NCI-H2081 (cell line): Measurements from ENCODE around the gene WNT2.

ENCODE experiments used
- DNase-seq, 2 experiments: peaks; one replicate each; lab custom pipeline; 2025; lab: John Stamatoyannopoulos, UW

WNT2 gene

DNA sequence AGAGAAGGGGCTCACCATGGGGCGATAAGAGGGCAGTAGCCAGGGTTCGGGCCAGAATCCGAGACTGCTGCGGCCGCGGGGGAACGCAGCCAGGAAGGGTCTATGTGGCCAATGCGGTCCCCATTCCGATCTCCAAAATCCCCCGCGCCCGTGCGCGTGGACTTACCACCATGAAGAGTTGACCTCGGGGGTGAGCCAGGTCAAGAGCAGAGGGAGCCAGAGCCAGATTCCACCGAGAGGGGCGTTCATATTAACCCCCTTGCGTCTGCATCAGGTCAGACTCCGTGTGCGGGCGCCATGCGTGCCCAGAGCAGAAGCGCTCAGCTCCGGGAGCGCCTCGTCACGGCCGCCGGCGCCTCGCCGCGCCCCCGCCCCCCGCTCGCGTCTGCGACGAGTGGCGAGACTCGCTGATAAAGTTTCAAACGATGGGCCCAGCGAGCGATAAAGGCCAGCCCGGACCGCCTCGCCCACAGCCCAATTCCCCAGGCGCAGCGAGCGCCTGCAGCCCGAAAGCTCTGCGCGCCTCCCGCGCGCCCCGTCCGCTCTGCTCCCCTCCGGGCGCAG is at the start of gene WNT2:
TSS of gene WNT2 (minus strand) at position 318 of the 564 bp plus-strand sequence. CDS start at position 249, 69 bp downstream.
- no peak for DNase-seq

DNA sequence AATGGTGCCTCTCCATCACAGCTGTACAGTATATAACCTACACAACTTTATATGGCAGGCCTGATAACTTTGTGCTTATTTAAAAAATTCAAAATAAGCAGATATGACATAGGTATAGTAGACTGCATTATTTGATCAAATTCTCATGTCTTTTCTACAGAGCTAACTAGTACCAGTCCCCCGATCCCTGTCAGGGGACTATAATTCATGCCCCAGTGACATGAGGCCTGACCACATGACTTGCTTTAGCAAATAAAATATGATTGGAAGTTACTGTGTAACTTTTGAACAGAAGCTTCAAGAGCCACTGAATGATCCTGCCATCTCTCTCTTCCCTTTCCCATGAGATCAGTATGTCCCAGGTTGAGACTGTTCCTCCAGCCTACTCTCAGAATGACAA is 49.2 kb upstream of the WNT2 start:
- DNase-seq: no peak

DNA sequence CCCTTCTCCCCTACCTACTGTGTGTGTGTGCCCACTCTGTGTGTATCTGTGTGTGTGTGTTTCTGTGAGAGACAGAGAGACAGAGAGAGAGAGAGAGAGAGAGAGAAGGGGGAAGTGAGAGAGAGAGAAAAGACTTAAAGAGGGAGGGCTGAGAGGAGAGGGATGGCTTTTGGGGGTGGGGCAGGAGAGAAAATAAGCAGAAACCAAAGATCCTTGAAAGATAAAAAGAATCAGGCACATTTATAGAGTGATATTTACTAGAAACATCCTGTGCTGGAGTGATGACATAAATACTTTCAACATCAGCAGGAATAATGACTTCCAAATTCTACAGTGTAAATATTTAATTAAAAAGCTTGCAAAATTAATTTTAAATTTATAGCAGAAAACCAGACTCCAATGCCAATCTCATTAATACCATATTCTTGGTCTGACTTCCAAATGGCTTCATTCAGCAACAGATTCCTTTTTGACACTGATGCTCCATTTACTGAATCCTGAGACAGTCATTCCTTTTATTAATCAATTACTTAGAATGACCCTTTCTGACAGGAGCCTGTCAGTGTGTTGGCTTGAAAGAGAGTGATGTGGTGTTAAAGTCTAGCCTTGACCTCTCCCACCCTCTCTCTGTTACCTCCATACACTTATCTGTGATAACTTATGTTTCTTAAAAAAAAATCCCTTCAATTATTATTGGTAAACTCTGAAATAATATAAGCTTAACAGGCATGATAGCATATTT is 41.7 kb upstream of the WNT2 start:
- DNase-seq: no peak

DNA sequence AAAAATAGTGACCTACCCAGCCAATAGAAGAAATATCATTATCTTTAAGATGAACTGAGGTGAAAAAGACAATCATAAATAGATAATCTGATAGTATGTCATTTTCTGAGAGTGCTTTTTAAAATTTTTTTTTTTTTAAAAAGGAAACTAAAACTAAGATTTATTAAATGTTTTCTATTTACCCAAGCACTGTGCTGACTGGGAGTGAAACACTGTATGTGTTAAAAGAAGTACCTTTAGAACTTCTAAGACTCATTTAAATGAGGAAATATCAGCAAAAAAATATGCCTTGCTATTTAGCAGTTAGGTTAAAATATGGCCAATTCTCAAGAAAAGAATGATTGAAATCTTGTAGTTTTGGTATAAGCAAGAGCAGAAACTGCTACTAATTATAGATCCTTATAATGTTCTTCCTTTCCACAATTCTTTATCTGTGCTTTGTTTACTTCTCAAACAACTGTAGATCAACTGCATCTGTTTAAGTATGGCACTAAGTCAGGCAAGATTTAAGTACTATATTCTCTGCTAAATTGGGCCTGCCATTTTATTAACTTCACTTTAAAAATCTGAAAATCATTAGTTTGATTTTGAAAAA is 39.5 kb upstream of the WNT2 start:
- no peak for DNase-seq

DNA sequence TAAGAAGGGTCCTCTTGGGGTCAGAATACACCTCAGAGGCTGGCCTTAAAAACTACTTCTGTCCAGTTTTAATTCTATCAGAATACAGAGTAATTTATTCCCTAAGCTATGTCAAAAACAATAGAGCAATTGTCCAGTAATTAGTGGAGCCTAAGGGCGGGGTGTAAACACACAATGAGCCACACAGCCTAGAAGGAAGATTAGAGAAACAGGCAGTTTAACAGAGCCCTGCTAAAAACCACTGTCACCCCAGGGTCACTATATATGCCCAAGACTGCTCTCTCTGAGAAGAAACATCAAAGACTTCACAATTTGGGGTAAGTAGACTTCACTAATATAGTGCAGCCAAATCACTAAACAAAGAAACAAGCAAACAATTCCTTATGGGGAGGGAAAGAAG is 27.2 kb upstream of the WNT2 start:
- DNase-seq: no peak

DNA sequence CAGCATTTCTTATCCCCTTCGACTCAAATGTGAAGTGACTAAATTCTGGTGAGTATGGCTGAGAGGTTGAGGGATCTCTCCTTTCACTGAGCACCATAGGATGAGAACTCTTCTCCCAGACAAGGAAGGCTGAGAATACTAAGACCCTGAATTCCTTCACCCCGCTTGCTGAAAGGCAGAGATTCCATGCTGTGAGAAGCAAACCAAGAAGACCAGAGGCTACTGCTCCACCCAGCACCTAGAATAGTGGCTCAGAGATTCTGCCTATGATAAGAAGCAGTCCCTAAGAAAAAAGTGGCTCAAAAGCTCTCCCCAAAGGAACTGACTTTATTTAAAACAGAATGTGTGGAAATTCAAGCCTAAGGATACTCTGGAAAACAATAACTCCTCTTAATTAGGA is 26.7 kb upstream of the WNT2 start:
- DNase-seq: no peak

DNA sequence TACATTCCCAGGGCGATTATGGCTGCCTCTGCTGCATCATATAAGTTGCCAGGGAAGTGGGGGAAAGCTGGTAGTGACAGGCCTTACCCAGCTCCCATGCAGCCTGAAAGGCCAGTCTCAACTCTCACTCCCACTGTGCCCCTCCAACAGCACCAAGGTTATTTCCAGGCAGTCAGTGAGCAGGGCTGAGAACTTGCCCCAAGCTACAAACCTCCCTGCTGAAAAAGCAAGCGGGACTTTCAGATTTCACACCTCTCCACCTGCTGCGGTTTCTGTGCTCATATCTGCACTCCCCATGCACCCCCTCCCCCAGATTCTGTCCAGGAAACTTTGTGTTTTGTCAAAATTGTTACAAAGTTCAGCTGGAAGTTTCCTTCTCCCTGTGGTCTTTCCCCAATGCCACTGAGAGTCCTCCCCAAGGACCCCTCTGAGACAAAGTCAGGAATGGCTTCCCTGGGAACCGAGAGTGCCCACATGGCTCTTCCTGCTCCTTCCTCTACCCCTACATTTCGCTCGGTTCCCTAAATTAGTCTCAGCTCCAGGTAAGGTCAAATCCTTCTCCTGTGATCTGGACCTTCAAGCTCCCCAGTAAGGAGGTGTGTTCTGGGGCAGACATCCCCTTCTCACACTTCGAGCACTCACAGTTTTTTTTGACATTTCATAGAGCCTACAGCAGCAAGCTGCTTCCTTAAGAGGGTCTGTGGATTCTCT is 25.3 kb upstream of the WNT2 start:
- DNase-seq: no peak

DNA sequence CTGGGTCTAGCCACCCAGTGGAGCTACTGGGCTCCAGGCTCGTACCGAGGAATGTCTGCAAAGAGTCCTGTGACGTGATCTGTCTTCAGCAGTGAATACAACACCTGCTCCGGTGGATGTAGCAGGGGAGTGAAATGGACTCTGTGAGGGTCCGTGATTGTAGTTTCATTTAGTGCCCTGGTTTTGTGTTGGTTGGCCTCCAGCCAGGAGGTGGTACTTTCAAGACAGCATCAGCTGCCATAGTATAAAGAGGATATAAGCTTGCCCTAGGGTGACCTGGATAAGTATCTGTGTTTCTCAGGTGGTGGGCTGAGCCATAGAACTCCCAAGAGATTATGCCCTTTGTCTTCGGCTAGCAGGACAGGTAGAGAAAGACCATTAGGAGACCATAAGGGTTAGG is 24.6 kb upstream of the WNT2 start:
- no peak for DNase-seq

DNA sequence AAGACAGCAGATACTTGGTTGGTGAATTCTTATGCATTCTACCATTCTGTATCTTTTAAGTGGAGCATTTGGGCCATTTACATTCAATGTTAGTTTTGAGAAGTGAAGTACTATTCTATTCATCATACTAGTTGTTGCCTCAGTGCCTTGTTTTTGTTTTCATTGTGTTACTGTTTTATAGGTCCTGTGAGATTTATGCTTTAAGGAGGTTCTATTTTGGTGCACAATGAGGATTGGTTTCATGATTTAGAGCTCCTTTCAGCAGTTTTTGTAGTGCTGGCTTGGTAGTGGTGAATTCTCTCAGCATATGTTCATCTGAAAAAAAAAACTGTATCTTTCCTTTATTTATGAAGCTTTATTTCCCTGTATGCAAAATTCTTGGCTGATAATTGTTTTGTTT is 23.3 kb upstream of the WNT2 start:
- DNase-seq: no peak

DNA sequence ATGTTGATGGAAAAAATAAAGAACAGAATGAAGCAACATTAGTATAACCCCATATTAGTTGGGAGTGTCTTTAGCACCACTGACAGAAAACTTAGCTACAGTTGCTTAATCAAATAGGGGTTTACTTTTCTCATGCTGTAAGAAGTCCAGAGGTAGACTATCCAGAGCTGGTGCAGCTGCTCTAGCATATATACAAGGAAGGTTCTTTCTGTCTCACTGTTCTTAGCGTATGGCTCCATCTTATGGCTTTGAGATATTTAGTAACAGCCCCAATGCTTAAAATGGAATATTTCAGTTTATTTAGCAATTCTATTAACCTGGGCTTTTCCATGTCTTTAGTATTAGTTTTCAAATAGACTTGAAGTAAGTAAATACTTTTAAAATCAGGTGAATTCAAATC is 15.2 kb upstream of the WNT2 start:
- no peak for DNase-seq

DNA sequence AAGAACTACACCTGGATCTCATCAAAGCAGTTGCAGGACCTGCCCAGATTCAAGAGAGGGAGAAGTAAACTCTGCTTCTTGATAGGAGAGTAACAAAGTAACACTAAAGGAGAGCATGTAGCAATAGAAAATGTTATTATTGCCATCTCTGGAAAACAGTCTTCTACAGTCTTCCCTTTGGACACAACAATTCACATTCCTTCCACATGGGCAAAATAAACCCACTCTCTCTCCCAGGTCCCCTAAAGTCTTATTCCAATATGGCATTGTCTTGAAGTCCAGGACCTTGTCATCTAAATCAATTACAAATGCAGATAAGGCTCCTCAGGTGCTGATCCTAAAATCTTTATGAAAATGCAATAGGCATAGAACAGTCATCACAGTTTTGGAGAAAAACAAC is 10.3 kb upstream of the WNT2 start:
- no peak for DNase-seq

DNA sequence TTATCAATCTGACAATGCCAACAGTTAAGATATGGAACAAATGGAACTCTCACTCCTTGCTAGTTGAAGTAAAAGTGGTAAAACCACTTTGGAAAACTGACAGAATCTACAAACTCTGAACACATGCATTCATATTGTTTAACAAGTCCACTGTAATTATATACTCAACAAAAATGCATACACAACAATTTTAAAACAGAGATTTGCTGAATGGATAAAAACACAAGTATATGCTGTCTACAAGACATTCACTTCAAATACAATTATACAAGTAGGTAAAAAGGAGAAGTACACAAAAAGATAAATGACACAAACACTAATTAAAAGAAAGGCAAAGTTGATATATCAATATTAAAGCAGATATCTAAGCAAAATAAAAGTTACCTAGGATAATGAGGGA is 9.2 kb upstream of the WNT2 start:
- DNase-seq: no peak

DNA sequence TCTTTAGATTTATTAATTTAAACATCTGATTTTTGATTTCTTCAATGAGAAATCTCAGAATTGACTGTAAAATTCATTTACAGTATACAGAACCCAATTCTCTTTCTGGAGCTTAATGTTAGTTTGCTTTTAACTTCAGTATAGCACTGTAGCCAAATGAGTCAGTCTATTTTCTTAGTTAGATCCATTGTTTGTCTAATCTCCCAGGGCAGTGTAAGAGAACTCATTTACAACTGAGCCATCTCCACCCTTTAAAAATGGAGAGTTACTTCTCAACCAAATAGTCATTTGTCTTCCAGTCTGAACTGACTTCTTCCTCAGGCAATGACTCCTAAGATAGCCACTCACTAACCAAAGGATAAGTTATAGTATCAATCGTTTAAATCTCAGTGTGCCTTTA is 3.0 kb upstream of the WNT2 start:
- no peak for DNase-seq

DNA sequence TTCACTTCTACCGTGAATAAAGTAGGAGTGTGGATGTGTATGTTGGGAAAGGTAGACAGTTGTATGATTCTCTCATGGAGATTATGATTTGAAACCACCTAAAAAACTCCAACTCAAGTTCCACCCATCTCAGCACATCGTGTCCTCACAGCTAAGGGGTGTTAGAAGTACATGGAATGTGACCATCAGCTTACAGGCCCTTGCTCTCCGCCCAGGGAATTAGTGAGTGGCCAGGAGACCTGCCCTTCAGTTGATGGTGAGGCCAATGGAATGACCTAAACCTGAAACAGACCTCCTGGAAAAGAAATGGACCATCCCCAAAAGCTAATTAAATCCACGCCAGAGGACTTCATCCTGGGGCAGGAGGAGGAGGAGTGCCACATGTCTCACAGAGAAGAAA is 2.1 kb upstream of the WNT2 start:
- no peak for DNase-seq

DNA sequence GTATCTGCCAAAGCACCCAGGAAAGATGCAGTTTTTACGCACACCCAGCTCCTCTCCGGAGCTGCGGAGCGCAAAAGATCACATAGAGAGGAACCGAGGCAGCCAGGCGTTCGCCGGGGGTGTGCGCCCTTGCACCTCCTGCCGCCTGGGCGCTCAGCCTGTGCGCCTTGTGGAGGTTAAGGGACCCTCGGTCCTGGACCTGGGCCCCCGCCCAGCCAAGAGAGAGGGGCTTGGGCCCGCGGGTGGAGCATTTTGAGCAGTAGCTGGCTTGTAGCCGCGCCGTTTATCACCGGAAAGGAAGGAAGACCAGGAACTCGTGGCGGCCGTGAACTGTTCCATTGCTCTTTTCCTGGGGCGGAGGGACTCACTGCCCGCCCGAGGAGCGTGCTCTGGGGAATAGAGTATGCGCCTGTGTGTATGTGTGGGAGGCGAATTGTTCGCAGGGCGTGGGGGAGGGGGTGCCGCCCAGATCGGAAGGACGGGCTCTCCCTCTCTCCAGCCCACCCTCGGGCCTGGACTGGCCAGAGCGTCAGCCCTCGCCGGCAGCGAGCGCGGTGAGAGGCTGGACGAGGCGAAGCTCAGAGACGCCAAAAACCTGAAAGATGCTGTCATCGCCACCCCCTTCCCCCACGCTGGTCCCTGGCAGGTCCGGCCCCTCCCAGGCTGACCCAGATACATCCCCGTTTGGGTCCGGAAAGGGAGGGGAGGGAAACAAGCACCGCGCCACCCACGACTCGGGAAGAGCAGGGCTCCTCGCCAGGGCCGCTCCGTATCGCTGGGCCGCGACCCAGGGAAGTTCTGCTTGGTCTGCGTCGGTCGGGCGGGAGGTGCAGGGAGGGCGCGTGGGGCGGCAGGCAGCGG is 1.2 kb upstream of the WNT2 start:
- DNase-seq: peak in 1 of 2 experiments; percentile 8

DNA sequence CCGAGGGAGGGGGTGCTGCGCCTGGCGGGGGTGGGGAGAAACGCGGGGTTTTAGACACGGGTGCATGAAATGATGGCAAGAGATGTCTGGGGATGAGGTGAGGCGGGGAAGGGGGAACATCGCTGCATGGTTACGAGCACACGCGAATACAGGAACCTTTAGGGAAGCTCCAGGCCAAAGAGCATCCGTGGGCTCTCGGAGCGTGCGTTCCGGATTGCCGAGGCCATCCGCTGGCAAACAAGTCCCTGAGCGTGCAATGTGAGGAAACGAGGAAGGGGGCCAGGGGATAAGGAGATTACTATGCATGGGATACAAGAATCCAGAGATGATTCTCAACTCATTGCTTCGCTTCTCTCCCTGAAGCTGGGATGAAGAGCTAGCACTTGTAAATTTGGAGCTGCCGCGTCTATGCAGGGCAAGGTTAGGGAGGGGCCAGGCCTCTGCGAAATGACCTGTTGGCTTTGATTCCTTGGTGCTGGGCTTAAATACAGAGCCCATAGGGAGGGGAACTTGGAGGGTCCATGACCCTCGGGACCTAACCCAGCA is 520 bp upstream of the WNT2 start:
- peak in 1 of 2 experiments; percentile 18 for DNase-seq

DNA sequence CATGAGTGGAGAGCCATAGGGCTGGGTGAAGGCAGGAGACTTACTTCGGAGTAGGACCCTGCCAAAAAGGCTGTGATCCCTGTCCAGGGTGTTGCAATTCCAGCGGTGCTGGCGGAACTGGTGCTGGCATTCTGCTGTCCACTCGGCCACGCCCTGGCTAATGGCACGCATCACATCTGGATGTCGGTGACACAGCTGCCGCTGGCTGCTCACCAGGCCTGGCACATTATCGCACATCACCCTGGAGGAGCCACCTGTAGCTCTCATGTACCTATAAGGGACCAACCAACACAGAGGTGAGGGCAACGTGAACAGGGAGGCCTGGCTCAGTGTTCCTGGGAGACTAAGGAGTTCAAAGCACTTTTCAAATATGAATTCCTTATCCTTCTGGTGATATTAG is 2.3 kb downstream of the WNT2 start:
- DNase-seq: no peak

DNA sequence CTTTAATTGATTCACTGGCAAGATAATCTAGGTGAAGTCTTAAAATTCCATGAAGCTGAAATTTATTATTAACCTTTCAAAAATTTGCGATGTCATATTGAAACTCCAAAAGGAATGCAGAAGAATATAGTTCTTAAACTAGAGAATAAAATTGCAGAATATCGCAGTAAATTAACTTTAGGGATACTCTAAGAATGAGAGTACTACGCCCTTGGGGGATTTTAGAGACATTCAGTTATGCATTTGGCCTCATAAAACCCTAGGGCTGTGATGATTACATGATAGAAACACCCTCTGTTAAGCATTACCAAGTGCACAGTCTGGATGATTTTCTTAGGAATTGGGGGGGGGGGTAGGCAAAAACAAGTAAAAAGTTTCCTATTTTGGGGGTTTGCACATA is 3.7 kb downstream of the WNT2 start:
- DNase-seq: no peak

DNA sequence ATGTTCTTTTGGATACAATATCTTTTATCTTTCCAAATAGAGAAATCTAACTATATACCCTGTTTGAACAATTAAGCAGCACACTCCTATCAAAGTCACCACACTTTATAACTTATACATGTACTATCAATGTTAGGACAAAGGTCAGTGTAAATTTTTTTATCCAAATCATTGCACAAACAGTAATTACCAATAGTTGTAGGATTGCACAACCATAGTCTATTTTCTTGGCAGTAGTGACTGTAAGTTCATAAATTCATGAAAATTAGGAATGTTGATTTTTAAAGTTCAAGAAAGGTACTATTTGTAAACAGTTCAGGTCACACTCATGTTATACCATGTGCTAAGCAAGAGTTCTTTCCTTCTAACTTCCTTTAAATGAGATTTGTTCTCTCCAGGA is 9.3 kb downstream of the WNT2 start:
- DNase-seq: no peak

DNA sequence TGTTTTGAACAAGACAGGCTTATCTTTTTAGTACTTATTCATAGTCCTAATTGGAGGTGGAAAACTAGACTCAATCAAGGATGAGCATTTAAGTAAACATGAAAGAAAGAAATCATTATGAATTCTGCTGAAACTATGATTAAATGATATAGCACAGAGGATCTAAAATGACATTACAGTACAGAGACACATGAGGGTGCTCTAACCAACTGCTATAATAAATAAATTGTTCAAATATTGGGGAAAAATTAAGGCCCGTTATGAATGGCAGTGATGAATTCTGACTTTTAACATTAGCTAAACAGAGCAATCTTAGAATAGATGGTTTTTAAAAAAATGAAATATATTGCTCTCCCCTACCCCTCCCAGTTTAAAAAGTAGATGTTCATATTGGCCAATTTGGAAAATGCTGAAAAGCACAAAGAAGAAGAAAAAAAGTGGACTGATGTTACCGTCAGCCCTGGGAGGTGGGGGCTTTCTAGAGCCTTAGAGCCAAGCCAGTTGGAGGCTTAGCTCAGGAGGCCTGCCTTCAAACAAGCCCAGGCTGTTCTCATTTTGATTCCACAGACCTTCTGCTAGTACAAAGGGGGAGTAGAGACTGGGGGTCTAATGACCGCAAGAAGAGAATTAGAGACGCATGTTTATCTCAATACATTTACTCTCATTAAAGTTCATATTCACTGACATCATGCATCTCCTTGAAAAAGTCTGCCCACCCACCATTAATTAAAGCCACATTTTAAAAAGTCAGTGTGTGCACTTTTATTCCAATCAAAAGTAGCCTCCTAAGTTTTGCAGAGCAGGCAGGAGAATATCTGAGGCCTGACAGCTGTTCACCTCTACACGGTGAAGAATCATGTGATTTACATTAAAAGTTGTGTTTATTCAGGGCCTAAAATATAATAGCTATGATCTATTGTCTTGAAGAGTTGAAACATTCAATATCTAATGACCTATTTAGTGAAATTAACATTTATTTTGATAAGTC is 10.0 kb downstream of the WNT2 start:
- no peak for DNase-seq

DNA sequence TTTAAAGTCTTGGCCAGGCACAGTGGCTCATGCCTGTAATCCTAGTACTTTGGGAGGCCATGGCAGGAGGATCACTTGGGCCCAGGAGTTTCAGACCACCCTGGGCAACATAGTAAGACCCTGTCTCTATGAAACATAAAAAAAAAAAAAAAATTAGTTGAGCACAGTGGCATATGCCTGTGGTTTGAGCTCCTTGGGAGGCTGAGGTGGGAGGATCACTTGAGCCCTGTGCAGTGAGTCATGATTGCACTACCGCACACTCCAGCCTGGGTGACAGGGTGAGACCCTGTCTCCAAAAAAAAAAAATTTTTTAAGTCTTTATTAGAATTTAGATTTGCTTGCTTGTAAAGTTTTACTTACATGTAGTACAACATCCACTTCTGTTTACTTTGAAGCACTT is 14.0 kb downstream of the WNT2 start:
- DNase-seq: no peak
